ENCODE data around the gene CTDSPL. TPM values are rescaled to one million over a fixed set of nuclear protein-coding genes. Genes with fewer than 3 reads are reported as not detected.

The CTDSPL gene
- total and polyA plus RNA-seq, 10 of the 15 experiments (the other 5 are each of a cell fraction or from before 2014, with no cell fraction given): 0.05 to 0.51 (median 0.18) TPM; not detected in 6

- no peak for TF ChIP-seq SREBF2 (IDR thresholded peaks at IDR 0.05; ENCODE audit: low read length)
- TF ChIP-seq BCLAF1 (IDR thresholded peaks at IDR 0.05): no peak
- peak; percentile 67 for TF ChIP-seq EED (IDR thresholded peaks at IDR 0.05; ENCODE audit: low read depth)
- no peak for TF ChIP-seq NFXL1 (IDR thresholded peaks at IDR 0.05; ENCODE audit: borderline replicate concordance)
- TF ChIP-seq TARDBP (IDR thresholded peaks at IDR 0.05; ENCODE audit: borderline replicate concordance): no peak
- peak; percentile 92 for TF ChIP-seq NR2F1 (conservative IDR thresholded peaks at IDR 0.05)
- TF ChIP-seq RBBP5 (conservative IDR thresholded peaks at IDR 0.05): no peak
- no peak for TF ChIP-seq USF2 (IDR thresholded peaks at IDR 0.05; ENCODE audit: borderline replicate concordance, low read depth, low read length)
- TF ChIP-seq POLR2A (IDR thresholded peaks at IDR 0.05; ENCODE audit: low read depth, low read length): no peak
- TF ChIP-seq BHLHE40 (IDR thresholded peaks at IDR 0.05; ENCODE audit: borderline replicate concordance in 1 of 2, low read depth in 2 of 2, low read length in 1 of 2): peak; percentile 14 to 31; a peak in 2 of 4 replicates
- TF ChIP-seq NR2C1 (IDR thresholded peaks at IDR 0.05): no peak
- no peak for TF ChIP-seq SIN3A (IDR thresholded peaks at IDR 0.05; ENCODE audit: low read depth, low read length)
- TF ChIP-seq HDGF (IDR thresholded peaks at IDR 0.05): no peak
- peak; percentile 73; the same call in 2 of the 3 replicates for TF ChIP-seq POU2F2 (IDR thresholded peaks at IDR 0.05; ENCODE audit: borderline replicate concordance, low read depth, low read length)
- peak; percentile 81 for TF ChIP-seq RUNX3 (IDR thresholded peaks at IDR 0.05; ENCODE audit: low read length)
- TF ChIP-seq FOXM1 (IDR thresholded peaks at IDR 0.05; ENCODE audit: low read depth, low read length): peak; percentile 38; the same call in 1 of the 2 replicates
- no peak for TF ChIP-seq SIX5 (IDR thresholded peaks at IDR 0.05; ENCODE audit: low read depth, low read length, severe bottlenecking)
- peak; percentile 61; the same call in 1 of the 2 replicates for TF ChIP-seq BCL11A (IDR thresholded peaks at IDR 0.05; ENCODE audit: low read depth, low read length)
- TF ChIP-seq POLR2AphosphoS5 (IDR thresholded peaks at IDR 0.05; ENCODE audit: low read length): no peak
- peak; percentile 80 for TF ChIP-seq IKZF1 (conservative IDR thresholded peaks at IDR 0.05)
- peak; percentile 51 for TF ChIP-seq CREM (IDR thresholded peaks at IDR 0.05; ENCODE audit: low read depth)
- TF ChIP-seq ZNF622 (IDR thresholded peaks at IDR 0.05): no peak
- TF ChIP-seq BACH1 (IDR thresholded peaks at IDR 0.05; ENCODE audit: borderline replicate concordance): no peak
- no peak for TF ChIP-seq SMAD1 (IDR thresholded peaks at IDR 0.05; ENCODE audit: low read depth, partially characterized antibody)
- TF ChIP-seq CHD1 (IDR thresholded peaks at IDR 0.05; ENCODE audit: low read depth, low read length): no peak
- no peak for TF ChIP-seq PKNOX1 (IDR thresholded peaks at IDR 0.05)
- TF ChIP-seq DPF2 (IDR thresholded peaks at IDR 0.05): peak; percentile 69
- no peak for TF ChIP-seq GATAD2B (conservative IDR thresholded peaks at IDR 0.05; ENCODE audit: low read depth)
- TF ChIP-seq STAT3 (IDR thresholded peaks at IDR 0.05; ENCODE audit: low read depth, low read length): no peak
- peak; percentile 71; the same call in 1 of the 2 replicates for TF ChIP-seq IRF4 (IDR thresholded peaks at IDR 0.05; ENCODE audit: low read depth, low read length)
- peak; percentile 72 to 75 for TF ChIP-seq IKZF2 (IDR thresholded peaks at IDR 0.05)
- TF ChIP-seq JUND (IDR thresholded peaks at IDR 0.05; ENCODE audit: low read depth, low read length): no peak
These were observed 45.1 kb downstream of the CTDSPL start (continued) for GRCh38 chr3:37906734-37907282.

All from GM12878 (cell line).